Daoy (cell line): Measurements from ENCODE around the gene VPS8. TPM values are rescaled to one million over a fixed set of nuclear protein-coding genes. Genes with fewer than 3 reads are reported as not detected.

Experiments used
- DNase-seq: peaks from one replicate; pipeline ENCODE4 v3.0.0-alpha.2; 2015; ENCODE audit warnings: low read depth
- total RNA-seq: library from RNA; depleted of rRNA; stranded (reverse); fragments of >200 nt; shearing (Covaris generic); gene quantifications from 2 replicates; pipeline ENCODE4 v1.2.3, GENCODE V29; 2014

Gene VPS8
- total RNA-seq, 1 experiment from 2014 or later: 23.2 TPM

- no peak for DNase-seq
These were observed 27.1 kb upstream of the VPS8 start for GRCh38 chr3:184784731-184785500.

- no peak for DNase-seq
These were observed 26.1 kb upstream of the VPS8 start for GRCh38 chr3:184785890-184786279.

- peak; percentile 93 for DNase-seq
These were observed 25.6 kb upstream of the VPS8 start for GRCh38 chr3:184786280-184786941.

GRCh38 chr3:184788751-184789150, 23.2 kb upstream of the VPS8 start:
- DNase-seq: peak; percentile 68

GRCh38 chr3:184789314-184789998, 22.5 kb upstream of the VPS8 start:
- no peak for DNase-seq

GRCh38 chr3:184791171-184791570, 20.8 kb upstream of the VPS8 start:
- no peak for DNase-seq

GRCh38 chr3:184795522-184796190, 16.3 kb upstream of the VPS8 start:
- no peak for DNase-seq

GRCh38 chr3:184796551-184796950, 15.4 kb upstream of the VPS8 start:
- no peak for DNase-seq

- DNase-seq: no peak
These were observed 15.0 kb upstream of the VPS8 start for GRCh38 chr3:184796954-184797353.

- DNase-seq: no peak
These were observed 13.8 kb upstream of the VPS8 start for GRCh38 chr3:184798120-184798519.

GRCh38 chr3:184800349-184800930, 11.5 kb upstream of the VPS8 start:
- no peak for DNase-seq

- DNase-seq: no peak
These were observed 10.7 kb upstream of the VPS8 start for GRCh38 chr3:184801241-184801785.

GRCh38 chr3:184802150-184802549, 9.8 kb upstream of the VPS8 start:
- DNase-seq: no peak

- no peak for DNase-seq
These were observed 7.2 kb upstream of the VPS8 start for GRCh38 chr3:184804801-184805200.

- no peak for DNase-seq
These were observed 6.5 kb upstream of the VPS8 start for GRCh38 chr3:184805351-184806038.

- no peak for DNase-seq
These were observed 5.2 kb upstream of the VPS8 start for GRCh38 chr3:184806567-184807271.

GRCh38 chr3:184807549-184807948, 4.4 kb upstream of the VPS8 start:
- no peak for DNase-seq

GRCh38 chr3:184808021-184808420, 3.9 kb upstream of the VPS8 start:
- no peak for DNase-seq

GRCh38 chr3:184810146-184810545, 1.8 kb upstream of the VPS8 start:
- DNase-seq: no peak

GRCh38 chr3:184811034-184811433, 932 bp upstream of the VPS8 start:
- DNase-seq: no peak

- no peak for DNase-seq
These were observed 335 bp upstream of the VPS8 start for GRCh38 chr3:184811663-184811998.
